IgD-negative memory B cell (primary cell): ENCODE data around the gene DNAJC7. TPM values are rescaled to one million over a fixed set of nuclear protein-coding genes. Genes with fewer than 3 reads are reported as not detected.
A peak's percentile ranks its signal among the peaks of the same experiment; 100 is the strongest.
"Not testable (repeated sequence)": the region's sequence is repeated elsewhere in the genome, so short reads cannot be mapped to it uniquely, and the experiment has no call there.

Experiments
- H3K27ac Mint-ChIP-seq, 3 donors: one replicate each; pipeline ENCODE4 v1.8.0; 2020 to 2022; ENCODE audit warnings: mild to moderate bottlenecking in 3 of 3, mixed read lengths in 3 of 3, moderate library complexity in 1 of 3
- H3K27me3 Mint-ChIP-seq: one replicate; pipeline ENCODE4 v1.8.0; 2021; ENCODE audit warnings: mixed read lengths
- H3K36me3 Mint-ChIP-seq: one replicate; pipeline ENCODE4 v1.8.0; 2020; ENCODE audit warnings: mild to moderate bottlenecking, mixed read lengths
- H3K4me1 Mint-ChIP-seq, 3 donors: one replicate each; pipeline ENCODE4 v1.8.0; 2020 to 2022; ENCODE audit warnings: mixed read lengths in 3 of 3, mild to moderate bottlenecking in 1 of 3
- H3K4me3 Mint-ChIP-seq, 4 donors: one replicate each; pipeline ENCODE4 v1.8.0; 2020 to 2022; ENCODE audit warnings: mild to moderate bottlenecking in 4 of 4, mixed read lengths in 4 of 4, moderate library complexity in 3 of 4
- H3K9me3 Mint-ChIP-seq, 3 donors: one replicate each; pipeline ENCODE4 v1.8.0; 2020 to 2021; ENCODE audit warnings: mixed read lengths in 3 of 3, mild to moderate bottlenecking in 1 of 3
- polyA plus RNA-seq: library from polyadenylated mRNA; unstranded; fragments of 300-500 nt; fragmentation: Illumina TruSeq; gene quantifications from one replicate; pipeline ENCODE4 v1.2.3, GENCODE V29; 2021

DNAJC7 gene
- polyA plus RNA-seq, 1 donor from 2014 or later: 82.3 TPM

DNA sequence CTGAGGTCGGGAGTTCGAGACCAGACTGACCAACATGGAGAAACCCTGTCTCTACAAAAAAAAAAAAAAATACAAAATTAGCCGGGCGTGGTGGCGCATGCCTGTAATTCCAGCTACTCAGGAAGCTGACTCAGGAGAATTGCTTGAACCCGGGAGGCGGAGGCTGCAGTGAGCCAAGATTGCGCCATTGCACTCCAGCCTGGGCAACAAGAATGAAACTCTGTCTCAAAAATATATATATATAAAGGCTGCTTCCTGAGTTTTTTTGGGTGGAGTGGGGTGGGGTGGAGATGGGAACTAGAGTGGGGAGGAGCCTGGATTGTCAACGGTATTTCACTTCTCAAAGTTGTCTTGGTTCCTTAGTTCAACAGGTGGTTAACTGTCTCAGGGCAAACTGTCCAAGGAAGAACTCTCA, 7.0 kb downstream of the DNAJC7 start:
- H3K27ac Mint-ChIP-seq: peak overlapping the region in 1 of 3 donors; percentile 65
- H3K4me3 Mint-ChIP-seq, H3K27me3 Mint-ChIP-seq, H3K36me3 Mint-ChIP-seq, H3K9me3 Mint-ChIP-seq: not testable (repeated sequence)
- H3K4me1 Mint-ChIP-seq: peaks cover 27 to 41% (median 40%) of the 10 kb centered on the region in 3 donors

DNA sequence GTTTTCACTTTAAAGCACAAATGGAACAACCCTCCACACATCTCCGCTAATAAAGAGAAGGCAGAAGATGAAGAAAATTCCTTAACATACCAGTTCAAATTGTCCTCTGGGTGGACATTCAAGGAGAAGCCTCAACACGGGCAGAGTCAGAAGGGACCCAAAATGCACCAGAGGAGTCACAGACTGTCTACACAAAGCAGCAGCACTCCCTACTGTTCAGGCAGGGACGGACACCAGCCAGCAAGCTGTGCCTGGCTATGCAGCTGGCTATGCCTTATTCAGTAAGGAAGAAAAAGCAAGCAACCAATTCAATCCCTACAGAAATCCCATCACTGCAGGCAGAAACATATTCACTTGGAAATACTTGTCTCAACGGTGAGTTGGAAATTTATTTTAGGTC, 8.1 kb downstream of the DNAJC7 start:
- Mint-ChIP-seq H3K27me3 (no peaks in the 10 kb centered on the region), H3K4me3 (peak overlapping the region in 1 of 4 donors; percentile 8), H3K36me3 (peaks cover 5% of the 10 kb centered on the region), H3K9me3 (no peaks in the 10 kb centered on the region), H3K4me1 (peaks cover 27 to 45% (median 41%) of the 10 kb centered on the region in 3 donors), H3K27ac (no peak overlapping the region)

DNA sequence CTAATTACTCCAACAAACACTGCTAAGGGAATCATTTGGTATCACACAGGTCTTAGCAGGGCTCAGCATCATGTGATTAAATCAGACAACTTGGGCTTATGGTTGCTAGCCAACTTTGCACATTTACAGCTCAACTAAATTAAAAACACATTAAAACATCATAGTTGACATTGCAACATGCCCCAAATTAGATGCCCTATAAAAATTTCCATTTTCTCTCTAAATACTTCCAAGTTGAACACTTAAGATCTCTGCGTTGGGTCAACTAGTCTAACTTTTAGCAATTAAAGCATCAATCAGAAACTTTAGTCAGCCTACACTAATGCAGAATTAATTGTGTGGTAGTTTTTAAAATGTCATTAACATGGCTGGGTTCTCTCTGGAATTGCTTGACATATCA, 12.1 kb downstream of the DNAJC7 start:
- H3K9me3 Mint-ChIP-seq: no peaks in the 10 kb centered on the region

DNA sequence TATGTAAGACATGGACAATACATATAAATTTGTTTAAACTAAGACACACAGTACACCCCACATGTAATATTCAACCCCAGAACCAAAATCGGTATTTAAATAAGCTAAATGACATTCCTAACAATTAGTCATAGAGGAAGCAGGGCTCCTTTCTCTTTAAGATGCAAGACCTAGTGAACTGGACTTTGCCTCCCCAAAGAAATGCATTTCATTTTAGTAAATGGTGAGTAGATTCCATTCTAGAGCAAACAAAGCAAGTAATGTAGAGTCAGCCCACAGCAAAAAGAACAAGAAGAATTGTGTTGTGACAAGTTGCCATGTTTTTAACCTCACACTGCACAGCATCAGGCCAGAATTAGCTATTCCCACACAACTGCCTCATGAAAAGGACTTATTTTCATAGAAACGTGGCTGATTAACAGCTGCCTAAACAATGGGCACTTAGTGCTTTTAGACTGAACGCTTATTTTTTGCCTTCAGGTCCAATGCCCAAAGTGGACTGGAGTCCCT, 14.4 kb downstream of the DNAJC7 start:
- H3K9me3 Mint-ChIP-seq: no peaks in the 10 kb centered on the region
- H3K4me1 Mint-ChIP-seq: peaks cover 9 to 18% (median 18%) of the 10 kb centered on the region in 3 donors
- H3K27me3 Mint-ChIP-seq: no peaks in the 10 kb centered on the region
- peak overlapping the region in 2 of 3 donors; percentile 36 to 53 for H3K27ac Mint-ChIP-seq
- H3K4me3 Mint-ChIP-seq: no peak overlapping the region
- peaks cover 1% of the 10 kb centered on the region for H3K36me3 Mint-ChIP-seq

More for the DNA sequence above, 12.1 kb downstream of the DNAJC7 start:
- Mint-ChIP-seq H3K27me3 (no peaks in the 10 kb centered on the region), H3K36me3 (peaks cover 1% of the 10 kb centered on the region), H3K27ac (peak overlapping the region in 1 of 3 donors; percentile 62), H3K4me3 (no peak overlapping the region), H3K4me1 (peaks cover 12 to 24% (median 22%) of the 10 kb centered on the region in 3 donors)

DNA sequence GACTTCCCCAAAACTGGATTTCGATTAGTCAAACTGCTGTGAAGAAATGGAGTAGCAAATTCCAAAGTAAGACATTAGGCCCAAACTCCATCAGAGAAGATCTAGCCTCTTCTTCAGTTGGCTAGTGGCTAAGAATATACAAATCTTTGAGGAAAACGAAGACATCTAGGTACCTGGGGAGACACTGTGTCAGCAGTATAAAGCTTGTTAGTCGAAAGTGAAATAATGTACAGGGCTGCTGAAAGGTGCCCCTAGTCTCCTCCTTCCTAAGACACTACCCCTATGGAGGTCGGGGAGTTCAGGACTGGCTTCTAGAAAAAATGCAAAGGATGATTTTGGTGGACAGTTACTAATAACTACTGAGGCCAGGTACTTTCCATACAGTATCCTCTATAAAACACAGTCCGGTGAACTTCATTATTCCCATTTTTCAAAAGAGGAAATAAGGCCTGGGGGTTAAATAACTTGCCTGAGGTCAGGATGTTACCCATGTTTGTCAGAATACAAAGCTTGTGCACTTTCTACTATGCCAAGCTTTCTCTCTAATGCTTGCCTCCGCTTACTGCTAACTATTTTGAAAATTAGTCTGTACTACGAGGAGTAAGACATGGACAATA, 15.0 kb downstream of the DNAJC7 start:
- Mint-ChIP-seq H3K36me3 (peaks cover 1% of the 10 kb centered on the region), H3K27ac (peak overlapping the region in 1 of 3 donors; percentile 53), H3K27me3 (no peaks in the 10 kb centered on the region), H3K4me1 (peaks cover 9 to 18% (median 18%) of the 10 kb centered on the region in 3 donors), H3K4me3 (no peak overlapping the region), H3K9me3 (no peaks in the 10 kb centered on the region)

DNA sequence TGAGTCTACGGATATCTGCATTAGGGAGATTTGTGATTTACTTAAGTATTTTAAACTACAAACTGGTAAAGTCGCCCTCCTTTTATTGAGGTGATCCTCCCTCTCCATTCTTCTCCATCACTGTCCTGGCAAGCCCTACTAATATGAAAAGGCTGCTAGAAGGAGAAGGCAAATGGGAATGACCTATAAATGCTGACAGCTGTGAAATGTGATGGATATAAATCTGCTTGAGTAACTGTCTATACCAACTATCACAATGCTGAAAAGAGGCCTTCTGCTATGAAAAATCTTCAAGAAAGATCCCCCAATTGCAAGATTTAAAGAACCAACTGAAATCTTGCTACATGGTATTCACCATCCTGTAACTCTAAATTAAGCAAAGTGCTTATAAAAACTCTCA, 15.5 kb downstream of the DNAJC7 start:
- Mint-ChIP-seq H3K27ac (no peak overlapping the region), H3K4me3 (no peak overlapping the region), H3K4me1 (peaks cover 12 to 19% (median 18%) of the 10 kb centered on the region in 3 donors), H3K27me3 (no peaks in the 10 kb centered on the region), H3K9me3 (no peaks in the 10 kb centered on the region), H3K36me3 (peaks cover 1% of the 10 kb centered on the region)

DNA sequence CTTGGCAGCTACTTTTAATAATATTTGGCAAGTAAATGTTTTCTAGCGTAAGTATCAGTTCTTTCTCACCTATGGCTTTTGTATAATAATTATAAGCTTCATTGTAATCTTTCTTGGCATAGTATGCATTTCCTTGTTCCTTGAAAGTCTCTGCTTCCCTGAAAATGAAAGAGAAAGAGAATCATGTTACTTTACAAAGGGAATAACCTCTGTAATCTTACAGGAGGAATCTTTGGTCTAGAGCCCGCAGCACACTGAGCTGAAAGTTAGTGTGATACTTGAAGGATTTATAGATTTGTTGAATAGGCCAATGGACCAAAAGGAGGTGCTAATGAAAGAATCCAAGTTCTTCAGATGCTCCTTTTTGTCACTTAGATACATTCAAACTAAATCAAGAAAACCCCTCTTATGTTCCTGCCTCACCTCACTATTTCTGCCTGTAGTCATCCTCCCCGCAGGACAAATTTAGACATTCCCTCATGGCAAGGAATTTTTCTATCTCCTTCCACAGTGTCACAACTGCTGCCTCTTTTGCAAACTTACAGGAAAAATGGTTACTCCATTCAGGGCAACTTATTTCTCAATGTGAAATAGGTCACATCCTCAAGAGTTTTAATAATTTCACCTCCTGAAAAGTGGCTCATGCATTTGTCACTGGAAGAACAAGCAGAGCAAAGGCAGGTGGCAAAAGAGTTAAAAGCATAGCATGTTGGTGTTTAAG, 16.7 kb downstream of the DNAJC7 start:
- no peaks in the 10 kb centered on the region for H3K9me3 Mint-ChIP-seq
- H3K36me3 Mint-ChIP-seq: peaks cover 1% of the 10 kb centered on the region
- H3K4me3 Mint-ChIP-seq: no peak overlapping the region
- H3K27me3 Mint-ChIP-seq: no peaks in the 10 kb centered on the region
- no peak overlapping the region for H3K27ac Mint-ChIP-seq
- H3K4me1 Mint-ChIP-seq: peaks cover 22 to 29% (median 25%) of the 10 kb centered on the region in 3 donors

DNA sequence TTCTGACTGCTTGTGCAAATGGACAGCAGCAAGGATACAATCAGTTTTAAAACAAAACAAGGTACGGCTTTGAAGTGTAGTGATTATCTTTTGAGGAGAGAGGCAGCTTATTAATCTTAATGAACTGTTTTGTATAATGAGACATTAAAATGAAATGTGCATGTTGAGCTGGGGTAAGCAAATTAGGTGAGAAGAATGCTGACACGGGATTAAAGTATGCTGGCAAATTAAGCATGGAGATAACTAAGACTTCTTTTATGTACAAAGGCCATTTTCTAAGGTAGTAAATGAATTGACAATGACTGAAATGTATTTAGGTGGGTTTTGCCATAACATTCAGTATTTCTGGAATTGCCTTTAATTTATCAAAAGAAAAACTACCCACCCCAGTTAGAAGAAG, 18.7 kb downstream of the DNAJC7 start:
- H3K4me1 Mint-ChIP-seq: peaks cover 19 to 25% (median 24%) of the 10 kb centered on the region in 3 donors
- H3K4me3 Mint-ChIP-seq: no peak overlapping the region
- H3K27ac Mint-ChIP-seq: peak overlapping the region in 1 of 3 donors; percentile 96
- H3K36me3 Mint-ChIP-seq: peaks cover 2% of the 10 kb centered on the region
- H3K9me3 Mint-ChIP-seq: no peaks in the 10 kb centered on the region
- H3K27me3 Mint-ChIP-seq: no peaks in the 10 kb centered on the region

DNA sequence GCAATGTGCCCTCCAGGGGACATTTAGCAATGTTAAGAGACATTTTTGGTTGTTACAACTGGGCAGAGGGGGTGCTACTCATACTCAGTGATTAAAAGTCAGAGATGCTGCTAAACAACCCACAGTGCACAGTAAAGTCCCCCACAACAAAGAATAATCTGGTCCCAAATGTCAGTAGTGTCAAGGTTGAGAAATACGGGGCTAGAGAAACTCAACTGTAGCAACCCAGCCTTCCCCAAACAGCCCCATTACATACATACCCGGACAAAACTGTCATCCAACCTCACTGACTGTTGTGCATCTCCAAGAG, 20.4 kb downstream of the DNAJC7 start:
- H3K27ac Mint-ChIP-seq: peak overlapping the region; percentile 71 to 97 (median 96)
- H3K4me3 Mint-ChIP-seq: peak overlapping the region in 1 of 4 donors; percentile 72
- H3K4me1 Mint-ChIP-seq: peaks cover 18 to 23% (median 18%) of the 10 kb centered on the region in 3 donors
- peaks cover 2% of the 10 kb centered on the region for H3K36me3 Mint-ChIP-seq
- no peaks in the 10 kb centered on the region for H3K27me3 Mint-ChIP-seq
- H3K9me3 Mint-ChIP-seq: no peaks in the 10 kb centered on the region

DNA sequence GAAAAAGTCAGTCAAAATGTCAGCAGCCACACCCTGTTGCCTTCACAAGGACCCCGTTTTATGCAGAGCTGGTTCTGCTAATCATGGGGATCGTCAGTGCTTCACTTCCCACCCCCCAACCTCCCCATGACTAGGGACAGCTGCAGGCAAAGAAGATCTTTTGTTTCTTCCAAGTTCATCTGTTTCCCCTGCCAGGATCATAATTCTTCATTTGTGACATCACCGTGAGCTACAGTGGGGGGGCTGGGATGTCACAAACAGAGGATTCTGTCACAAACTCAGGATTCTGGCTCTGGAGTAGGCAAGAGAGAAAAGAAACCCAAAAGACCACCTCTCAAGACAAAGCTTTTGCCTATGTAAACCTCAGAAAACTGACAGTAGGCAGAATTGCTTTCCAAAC, 24.7 kb downstream of the DNAJC7 start:
- no peaks in the 10 kb centered on the region for H3K9me3 Mint-ChIP-seq
- no peak overlapping the region for H3K4me3 Mint-ChIP-seq
- peaks cover 15 to 26% (median 18%) of the 10 kb centered on the region in 3 donors for H3K4me1 Mint-ChIP-seq
- peak overlapping the region in 2 of 3 donors; percentile 9 to 74 for H3K27ac Mint-ChIP-seq
- peaks cover 7% of the 10 kb centered on the region for H3K36me3 Mint-ChIP-seq
- H3K27me3 Mint-ChIP-seq: no peaks in the 10 kb centered on the region

DNA sequence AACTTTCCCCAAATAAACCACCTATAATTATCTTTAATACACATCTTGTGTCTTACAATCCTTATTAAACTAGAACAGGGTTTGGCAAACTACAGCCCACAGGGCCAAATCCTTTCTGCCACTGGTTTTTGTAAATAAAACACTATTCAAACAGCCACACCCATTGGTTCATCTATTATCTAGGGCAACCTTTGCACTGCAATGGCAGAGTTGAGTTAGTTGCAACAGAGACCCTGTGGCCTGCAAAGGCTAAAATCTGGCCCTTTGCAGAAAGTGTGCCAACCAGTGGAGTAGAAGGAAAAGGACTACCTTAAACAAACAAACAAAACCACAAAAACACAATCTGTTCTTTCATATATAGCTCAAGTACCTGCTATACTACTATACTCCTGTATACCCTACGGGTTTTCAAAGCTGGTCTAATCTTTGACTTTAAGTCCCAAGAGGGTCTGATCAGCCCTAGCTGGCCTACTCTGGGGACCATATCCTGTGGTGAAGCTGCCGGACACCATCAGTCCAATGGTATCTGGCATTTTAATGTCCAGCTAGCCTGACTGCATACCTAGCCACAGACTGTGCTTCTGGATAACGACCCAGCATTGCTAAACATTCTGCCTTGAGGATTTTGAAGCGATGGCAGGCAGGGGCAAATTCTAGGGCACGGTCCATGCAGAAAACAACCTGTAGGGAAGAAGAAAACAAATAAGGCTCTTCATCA, 27.4 kb downstream of the DNAJC7 start:
- Mint-ChIP-seq H3K4me3 (no peak overlapping the region), H3K27ac (no peak overlapping the region), H3K36me3 (peaks cover 7% of the 10 kb centered on the region), H3K9me3 (no peaks in the 10 kb centered on the region), H3K4me1 (peaks cover 2 to 15% (median 5%) of the 10 kb centered on the region in 3 donors), H3K27me3 (no peaks in the 10 kb centered on the region)

DNA sequence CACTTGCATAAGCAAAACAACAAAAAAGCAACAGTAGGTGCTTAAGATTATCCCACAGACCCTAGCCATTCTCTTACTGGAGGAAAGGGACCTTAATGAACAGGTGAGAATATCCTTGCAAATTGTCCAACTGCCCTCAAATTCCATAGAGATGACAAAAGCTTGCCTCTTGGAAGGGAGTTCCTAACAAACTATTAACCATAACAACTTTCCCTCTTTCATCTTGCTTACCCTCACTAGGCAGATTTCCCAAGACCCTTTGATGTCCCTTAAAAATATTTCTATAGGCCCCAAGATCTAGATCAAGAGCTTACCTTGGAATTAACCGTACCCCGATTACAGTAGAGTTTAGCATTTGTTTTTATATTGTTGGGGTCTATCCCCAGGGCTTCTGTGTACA, 28.8 kb downstream of the DNAJC7 start:
- Mint-ChIP-seq H3K27ac (peak overlapping the region in 1 of 3 donors; percentile 28), H3K27me3 (no peaks in the 10 kb centered on the region), H3K36me3 (peaks cover 8% of the 10 kb centered on the region), H3K4me3 (no peak overlapping the region), H3K4me1 (peaks cover 6 to 15% (median 7%) of the 10 kb centered on the region in 3 donors), H3K9me3 (no peaks in the 10 kb centered on the region)

DNA sequence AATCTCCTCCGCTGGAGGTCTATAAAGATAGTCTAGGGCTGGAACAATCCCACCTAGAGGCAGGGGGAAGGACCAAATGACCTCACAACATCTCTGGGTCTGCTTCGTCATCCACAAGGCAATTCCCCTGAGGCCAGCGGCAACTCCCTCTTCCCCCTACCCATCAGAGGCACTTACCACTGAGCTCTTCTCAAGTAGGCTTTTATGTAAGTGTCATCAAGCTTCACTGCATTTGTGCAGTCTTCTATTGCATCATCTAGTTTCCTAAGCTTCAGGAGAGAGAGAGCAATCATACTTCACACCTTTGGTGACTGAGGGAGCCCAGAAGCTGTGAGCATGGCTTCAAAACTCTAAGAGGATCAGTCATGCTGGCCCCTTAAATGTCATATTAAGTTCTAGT, 29.6 kb downstream of the DNAJC7 start:
- Mint-ChIP-seq H3K27ac (no peak overlapping the region), H3K36me3 (peaks cover 8% of the 10 kb centered on the region), H3K27me3 (no peaks in the 10 kb centered on the region), H3K4me3 (no peak overlapping the region), H3K4me1 (peaks cover 6 to 12% (median 7%) of the 10 kb centered on the region in 3 donors), H3K9me3 (no peaks in the 10 kb centered on the region)

DNA sequence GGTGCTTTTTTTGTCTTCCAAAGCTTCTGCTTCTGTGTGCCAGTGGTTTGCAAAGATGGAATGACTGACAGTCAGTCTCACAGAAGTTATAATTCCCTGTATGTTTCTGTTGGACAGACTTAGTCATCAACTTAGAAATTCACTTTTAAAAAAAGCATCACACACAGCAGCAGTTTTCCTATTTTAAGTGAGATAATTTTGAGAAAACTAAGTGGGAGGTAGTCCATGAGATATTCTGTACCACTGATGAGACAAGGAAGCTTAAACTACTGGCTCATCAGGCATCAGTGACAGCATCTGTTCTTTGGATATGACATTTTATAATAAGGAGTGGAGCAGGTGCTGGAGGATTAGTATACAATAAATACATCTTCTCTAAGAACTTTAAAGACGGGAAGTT, 30.6 kb downstream of the DNAJC7 start:
- Mint-ChIP-seq H3K9me3 (no peaks in the 10 kb centered on the region), H3K27me3 (no peaks in the 10 kb centered on the region), H3K4me3 (no peak overlapping the region), H3K4me1 (peaks cover 6 to 13% (median 7%) of the 10 kb centered on the region in 3 donors), H3K36me3 (peaks cover 8% of the 10 kb centered on the region), H3K27ac (no peak overlapping the region)

DNA sequence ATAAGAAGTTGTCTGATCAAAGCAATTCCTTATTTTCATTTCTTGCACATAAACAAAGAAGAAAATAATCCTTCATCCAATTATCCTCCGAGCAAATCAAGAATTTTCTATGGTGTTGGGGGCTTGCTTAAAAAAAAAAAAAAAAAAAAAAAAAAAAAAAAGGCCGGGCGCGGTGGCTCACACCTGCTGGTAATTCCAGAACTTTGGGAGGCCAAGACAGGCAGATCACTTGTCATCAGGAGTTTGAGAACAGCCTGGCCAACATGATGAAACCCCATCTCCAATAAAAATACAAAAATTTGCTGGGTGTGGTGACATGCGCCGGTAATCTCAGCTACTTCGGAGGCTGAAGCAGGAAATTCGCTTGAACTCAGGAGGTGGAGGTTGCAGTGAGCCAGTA, 31.3 kb downstream of the DNAJC7 start:
- H3K27ac Mint-ChIP-seq: no peak overlapping the region
- H3K27me3 Mint-ChIP-seq: no peaks in the 10 kb centered on the region
- H3K36me3 Mint-ChIP-seq: peaks cover 8% of the 10 kb centered on the region
- H3K9me3 Mint-ChIP-seq: no peaks in the 10 kb centered on the region
- peaks cover 6 to 10% (median 7%) of the 10 kb centered on the region in 3 donors for H3K4me1 Mint-ChIP-seq
- no peak overlapping the region for H3K4me3 Mint-ChIP-seq
